CD4-positive, alpha-beta T cell treated with Interleukin-10 for 1 hour (primary cell): ENCODE results near the gene GPR142.
"Not testable (repeated sequence)": the region's sequence is repeated elsewhere in the genome, so short reads cannot be mapped to it uniquely, and the experiment has no call there.

Source experiments
- DNase-seq: peaks from one replicate; pipeline ENCODE4 v3.0.0-alpha.2; 2020

Gene GPR142

DNA sequence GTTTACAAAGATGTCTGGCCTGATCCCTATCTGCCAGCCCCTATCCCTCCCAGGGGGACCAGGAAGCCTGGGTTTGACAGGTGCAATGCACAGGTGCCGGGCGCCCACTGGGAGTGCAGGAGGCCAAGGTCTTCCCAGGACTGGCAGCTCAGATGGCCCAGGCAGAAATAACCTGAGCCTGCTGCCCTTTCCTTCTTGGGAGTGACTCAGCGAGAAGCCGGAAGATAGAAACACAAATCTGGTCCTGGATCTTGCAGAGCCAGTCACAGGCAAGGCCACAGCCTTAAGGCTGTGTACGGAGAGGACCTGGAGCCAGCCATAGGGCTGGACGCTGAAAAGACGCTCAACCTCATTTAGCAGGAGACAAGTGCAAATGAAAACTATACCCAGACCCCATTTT is 27.7 kb downstream of the GPR142 start:
- no peak for DNase-seq

DNA sequence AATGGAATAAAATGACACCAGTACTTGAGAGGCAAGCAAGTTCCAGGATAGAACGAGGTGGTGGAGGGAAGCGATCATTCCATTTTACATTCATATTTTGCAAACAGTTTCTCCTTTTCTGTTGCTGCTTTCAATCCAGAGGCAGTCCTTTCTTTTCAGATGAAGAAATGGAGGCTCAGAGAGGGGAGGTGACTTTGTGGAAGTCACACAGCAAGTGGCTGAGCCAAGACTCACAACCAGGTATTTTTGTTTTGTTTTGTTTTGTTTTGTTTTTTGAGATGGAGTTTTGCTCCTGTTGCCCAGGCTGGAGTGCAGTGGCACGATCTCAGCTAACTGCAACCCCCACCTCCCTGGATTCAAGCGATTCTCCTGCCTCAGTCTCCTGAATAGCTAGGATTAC is 29.3 kb downstream of the GPR142 start:
- DNase-seq: no peak

DNA sequence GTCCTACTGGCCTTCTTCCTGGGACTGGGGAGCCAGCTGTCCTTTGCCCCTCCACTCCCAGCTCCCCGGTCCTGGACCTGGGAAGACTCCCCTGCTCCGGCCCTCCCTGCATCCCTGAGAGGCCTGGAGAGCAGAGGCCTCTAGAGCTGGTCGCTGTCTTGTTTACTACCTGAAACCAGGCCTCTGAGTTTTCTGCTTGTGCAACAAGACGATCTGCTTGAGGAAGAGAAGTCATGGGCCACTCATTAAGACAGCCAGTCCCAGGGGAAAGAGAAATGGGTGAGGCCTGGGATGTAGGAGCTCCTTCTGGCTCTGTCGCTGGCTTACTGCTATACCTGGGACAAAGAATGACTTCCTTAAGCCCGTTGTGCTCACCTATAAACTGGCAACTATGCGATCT is 34.7 kb downstream of the GPR142 start:
- DNase-seq: no peak

DNA sequence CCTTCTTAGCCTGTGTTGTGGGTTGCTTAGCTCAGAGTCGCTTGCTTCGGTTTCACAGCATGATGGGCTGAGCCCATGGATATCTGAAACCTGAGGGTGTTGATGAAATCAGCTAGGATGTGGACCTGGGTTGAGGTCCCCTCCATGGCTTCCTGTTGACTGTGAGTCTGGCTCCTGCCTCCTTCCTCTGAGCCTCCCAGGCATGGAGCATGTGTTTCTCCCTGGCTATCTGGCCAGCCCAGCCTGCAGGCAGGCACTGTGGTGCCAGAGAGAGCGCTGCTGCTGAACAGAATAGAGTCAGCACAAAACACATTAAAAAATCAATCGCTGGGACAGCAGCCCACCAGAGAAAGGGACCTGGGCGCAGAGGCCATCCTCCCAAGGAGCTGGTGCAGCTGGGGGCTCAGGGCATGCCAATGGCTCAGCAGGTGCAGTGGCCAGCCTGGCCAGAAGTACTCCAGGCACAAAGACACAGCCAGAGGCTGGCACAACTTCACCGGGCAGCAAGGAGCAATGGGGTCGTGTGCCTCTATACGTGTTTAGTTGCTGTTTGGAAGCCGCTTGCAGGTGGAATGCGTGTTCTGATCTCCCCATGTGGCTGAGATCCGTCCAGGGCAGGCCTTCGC is 36.3 kb downstream of the GPR142 start:
- DNase-seq: no peak

DNA sequence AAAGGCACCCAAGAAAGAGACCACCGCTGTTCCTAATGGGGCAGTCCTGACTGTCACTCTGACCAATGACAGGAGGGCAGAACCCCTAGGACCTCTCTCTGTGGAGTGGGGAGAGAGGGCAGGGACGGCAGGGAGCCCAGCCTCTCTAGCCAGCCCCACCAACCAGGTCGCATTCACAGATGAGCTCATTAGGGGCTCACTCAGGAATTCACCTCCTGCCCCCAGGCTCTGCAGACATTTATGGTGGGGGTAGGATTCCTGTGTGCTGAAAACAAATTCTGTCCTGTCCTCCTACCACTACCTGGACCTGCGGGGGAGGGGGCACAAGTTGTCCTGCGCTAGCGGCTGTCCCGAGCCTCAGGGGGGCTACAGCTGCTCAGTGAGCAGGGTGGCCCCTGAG is 36.9 kb downstream of the GPR142 start:
- DNase-seq: no peak

DNA sequence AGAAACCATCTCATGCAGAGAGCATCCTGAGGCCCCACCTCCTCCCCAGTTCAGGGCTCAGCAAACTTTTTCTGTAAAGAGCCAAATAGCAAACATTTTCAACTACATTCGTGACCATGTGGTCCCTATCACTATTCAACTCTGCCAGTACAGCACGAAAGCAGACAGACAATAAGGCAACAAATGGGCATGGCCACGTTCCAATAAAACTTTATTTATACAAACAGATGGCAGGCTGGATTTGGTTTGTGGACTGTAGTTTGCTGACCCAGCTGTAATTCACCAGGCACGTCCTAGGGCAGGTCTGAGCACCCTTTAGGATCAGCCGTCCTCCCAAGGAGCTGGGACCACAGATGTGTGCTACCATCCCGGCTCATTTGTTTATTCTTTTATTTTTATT is 37.5 kb downstream of the GPR142 start:
- no peak for DNase-seq

DNA sequence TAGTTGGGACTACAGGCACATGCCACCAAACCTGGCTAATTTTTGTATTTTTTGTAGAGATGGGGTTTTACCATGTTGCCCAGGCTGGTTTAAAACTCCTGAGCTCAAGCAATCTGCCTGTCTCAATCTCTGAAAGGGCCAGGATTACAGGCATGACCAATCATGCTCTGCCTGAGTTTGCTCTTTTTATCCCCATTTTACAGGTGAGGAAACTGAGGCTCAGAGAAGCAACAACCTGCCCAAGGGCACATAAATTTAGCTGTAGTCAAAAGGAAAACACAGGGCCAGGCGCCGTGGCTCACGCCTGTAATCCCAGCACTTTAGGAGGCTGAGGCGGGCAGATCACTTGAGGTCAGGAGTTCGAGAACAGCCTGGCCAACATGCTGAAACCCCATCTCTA is 38.0 kb downstream of the GPR142 start:
- DNase-seq: not testable (repeated sequence)

DNA sequence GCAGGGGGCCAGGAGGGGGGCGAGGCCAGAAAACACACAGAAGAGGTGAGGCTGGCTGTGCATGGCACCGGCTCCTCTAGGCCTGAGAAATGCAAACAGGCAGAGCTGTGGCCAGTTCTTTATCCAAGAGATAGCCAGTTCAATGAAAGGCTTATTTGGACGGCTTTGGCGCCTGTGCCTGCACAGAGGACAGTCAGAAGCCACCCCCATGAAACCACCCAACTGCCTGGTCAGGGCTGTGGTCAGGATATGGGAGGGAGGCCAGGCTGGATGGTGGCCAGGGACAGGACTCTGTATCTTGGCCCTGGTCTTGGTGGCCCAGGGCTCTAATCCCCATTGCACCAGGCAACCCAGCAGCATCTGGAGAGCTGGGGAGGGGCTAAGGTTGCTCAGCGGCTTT is 40.1 kb downstream of the GPR142 start:
- no peak for DNase-seq

DNA sequence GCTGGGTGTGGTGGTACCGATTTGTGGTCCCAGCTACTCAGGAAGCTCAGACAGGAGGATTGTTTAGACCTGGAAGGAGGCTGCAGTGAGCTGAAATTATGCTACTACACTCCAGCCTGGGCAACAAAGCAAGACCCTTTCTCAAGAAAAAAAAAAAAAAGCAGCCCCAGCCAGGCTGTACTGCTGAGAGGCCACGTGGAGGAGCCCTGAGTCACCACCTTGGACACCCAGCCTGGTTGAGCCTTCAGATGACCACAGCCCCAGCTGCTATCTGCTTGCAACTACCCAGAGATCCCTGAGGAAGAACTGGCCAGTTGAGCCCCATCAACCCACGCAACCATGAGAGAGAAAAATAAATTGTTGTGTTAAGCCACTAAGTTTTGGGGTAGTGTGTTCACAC is 41.0 kb downstream of the GPR142 start:
- DNase-seq: no peak

DNA sequence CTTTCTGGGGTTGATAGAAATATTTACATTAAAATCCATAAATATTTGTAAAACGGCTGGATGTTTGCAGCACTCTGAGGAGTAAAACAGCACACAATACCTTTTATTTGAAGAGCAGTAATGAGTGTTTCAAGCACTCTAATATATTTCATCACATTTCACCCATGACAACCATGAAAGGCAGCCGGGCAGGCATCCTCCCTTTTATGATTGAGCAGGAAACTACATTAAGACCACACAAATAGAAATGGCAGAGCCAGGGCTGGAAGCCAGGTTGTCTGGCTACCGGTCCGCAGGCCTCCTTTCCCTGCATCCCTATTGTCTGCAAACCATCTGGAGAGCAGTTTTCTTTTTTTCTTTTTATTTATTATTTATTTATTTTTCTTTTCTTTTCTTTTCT is 41.5 kb downstream of the GPR142 start:
- DNase-seq: no peak

DNA sequence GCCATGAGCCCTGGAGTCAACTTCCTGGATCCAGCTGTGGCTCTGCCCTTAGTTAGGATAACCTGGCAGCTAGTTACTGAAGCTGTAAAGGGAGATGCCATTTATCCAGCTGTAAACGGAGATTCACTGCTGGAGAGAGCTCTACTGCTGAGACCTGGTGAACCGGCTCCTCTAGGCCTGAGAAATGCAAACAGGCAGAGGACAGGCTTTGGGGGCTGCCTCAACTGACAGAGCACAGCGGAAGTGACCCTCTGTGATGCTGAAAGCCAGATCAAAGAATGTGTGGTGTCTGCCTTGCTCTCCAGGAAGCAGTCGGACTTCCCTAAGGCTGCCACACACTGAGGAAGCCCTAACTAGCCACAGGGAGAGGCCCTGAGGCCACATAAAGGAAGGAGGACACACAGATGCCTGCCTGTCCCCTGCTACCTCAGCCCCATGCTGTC is 42.7 kb downstream of the GPR142 start:
- DNase-seq: no peak

DNA sequence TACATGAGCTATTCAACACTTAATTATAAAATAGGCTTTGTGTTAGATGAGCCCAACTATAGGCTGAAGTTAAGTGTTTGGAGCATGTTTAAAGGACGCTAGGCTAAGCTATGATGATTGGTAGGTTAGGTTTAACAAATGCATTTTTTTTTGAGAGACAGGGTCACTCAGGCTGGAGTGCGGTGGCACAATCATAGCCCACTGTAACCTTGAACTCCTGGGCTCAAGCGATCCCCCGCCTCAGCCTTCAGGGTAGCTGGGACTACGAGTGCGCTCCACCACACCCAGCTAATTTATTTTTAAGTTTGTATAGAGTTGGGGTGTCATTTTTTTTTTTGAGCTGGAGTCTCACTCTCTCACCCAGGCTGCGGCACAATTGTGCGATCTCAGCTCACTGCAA is 45.3 kb downstream of the GPR142 start:
- DNase-seq: no peak

DNA sequence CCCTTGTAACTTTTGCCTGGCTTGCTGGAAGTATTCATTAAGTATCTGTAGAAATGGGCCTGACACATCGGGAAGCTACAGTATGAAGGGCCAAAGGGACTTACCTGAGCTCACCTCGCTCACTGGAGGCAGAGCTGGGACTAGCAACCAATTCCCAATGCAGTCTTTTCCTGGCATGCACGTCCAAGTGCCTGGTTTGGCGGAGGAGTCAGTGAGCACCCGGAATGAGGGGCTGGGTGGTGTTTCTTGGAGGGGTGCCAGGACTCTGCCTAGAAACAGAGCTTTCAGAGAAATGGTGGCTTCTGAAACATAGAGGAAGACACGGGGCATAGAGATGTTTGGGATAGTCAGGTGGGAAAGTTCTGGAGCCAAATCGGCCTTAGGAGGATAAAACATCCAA is 46.2 kb downstream of the GPR142 start:
- DNase-seq: no peak

DNA sequence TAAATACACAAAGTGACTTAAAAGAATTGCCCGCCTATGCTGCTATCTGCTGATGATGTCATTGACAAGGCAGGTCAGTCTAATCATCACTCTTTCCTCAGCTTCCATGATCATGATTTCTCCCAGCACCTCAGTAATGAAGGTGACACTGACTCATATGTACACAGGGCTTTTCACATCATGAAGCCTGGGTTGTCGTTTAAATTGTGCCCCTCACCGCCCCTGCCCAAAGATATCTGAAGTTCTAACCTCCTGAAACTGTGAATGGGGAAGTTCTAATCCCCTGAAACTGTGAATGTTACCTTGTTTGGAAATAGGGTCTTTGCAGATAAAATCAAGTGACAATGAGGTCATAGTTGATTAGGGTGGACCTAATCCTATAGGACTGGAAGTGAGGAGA is 47.2 kb downstream of the GPR142 start:
- no peak for DNase-seq

DNA sequence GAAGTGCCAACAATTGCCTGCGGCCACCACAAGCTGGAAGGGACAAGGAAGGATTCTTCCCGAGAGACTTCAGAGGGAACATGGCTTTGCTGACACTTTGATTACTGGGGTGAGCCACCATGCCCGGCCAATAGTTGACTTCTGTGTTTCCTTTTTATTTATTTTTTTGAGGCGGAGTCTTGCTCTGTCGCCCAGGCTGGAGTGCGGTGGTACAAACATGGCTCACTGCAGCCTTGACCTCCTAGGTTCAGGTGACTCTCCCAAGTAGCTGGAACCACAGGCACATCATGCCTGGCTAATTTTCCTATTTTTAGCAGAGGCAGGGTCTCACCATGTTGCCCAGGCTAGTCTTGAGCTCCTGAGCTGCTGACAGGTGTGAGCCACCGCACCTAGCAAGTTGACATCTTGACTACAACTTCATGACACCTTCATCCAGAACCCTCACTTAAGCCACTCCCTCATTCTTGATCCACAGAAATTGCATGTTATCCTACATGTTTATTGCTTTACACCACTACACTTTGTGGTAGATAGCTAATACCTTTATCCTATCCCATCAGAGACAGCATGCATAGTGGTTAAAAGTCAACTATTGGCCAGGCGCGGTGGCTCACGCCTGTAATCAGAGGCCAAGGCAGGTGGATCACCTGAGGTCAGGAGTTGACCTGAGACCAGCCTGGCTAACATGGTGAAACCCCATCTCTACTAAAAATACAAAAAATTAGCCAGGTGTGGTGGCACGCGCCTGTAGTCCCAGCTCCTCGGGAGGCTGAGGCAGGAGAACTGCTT is 48.5 kb downstream of the GPR142 start:
- DNase-seq: no peak

DNA sequence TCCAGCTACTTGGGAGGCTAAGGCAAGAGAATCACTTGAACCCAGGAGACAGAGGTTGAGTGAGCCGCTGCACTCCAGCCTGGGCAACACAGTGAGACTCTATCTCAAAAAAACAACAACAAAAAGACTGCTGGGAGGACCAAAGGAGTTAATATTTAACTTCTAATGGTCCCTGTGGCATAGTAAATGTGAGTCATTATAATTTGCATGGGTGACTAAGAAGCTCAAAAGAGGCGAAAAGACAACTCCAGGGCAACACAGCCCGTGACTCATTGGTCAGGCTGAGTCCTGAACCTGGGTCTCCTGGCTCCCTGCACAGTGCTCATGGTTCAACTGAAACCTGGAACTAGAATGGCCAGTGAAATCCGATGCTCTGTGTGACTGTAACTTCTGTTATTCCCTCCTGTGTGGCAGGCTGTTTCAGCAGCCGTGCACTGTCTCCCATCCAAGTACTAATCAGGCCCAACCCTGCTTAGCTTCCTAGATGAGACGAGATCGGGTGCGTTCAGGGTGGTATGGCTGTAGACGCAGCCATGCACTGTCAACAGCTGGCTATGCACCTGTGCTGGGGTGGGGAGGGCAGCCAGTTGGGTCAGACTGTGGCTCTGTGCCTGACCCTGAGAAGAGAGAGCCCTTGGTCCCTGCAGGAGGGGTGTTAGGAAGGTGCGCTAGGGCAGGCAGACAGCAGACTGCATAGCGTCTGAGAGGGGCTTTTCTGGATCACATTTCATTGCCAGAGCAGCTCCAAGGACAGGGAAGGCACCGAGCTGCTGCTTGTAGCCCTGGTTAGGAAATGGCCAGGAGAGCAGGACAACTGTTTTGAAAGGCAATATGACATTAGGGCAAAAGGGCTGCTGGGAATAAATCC is 50.1 kb downstream of the GPR142 start:
- DNase-seq: no peak

DNA sequence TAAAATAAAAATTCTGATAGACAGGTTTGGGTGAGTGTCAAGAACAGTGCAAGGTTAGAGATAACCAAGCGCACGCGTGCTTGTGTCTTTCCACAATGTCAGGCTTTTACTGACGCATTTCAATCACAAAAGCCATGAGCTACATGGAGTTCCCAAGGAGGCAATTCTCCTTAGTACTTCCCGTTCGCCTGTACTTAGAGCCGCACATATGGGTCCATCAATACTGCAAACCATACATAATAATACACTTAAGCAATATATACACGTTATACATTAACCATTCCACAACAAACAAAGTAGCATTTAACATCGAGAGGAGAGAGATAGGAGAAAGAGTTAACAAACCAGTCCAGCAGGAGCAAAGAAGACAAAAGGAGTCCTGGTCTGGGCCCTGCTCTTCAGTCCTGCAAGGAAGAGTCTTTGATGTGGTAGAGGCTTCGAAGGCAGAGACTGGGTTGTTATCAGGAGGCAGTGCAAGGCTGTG is 52.7 kb downstream of the GPR142 start:
- DNase-seq: no peak
